ENCODE data around the gene PPP1R37. TPM values are rescaled to one million over a fixed set of nuclear protein-coding genes. Genes with fewer than 3 reads are reported as not detected.

The PPP1R37 gene
- total RNA-seq, 2 donors from 2014 or later, result 19.6 to 22.6 TPM

- Histone ChIP-seq H3K9me3 (no peaks in the 10 kb centered on the region), H3K27ac (no peak overlapping the region), H3K4me3 (no peak overlapping the region), H3K27me3 (replicated peaks; ENCODE audit: insufficient read depth) (no peaks in the 10 kb centered on the region), H3K36me3 (peaks cover 27% of the 10 kb centered on the region), H3K4me1 (ENCODE audit: control insufficient read depth in 1 of 2, low read depth in 2 of 2) (no peaks in the 10 kb centered on the region)
- ATAC-seq (ENCODE audit: insufficient number of reproducible peaks, low FRiP score, low read depth) (no peak), DNase-seq (ENCODE audit: low spot score) (no peak)
- no peak for TF ChIP-seq CTCF (IDR thresholded peaks at IDR 0.05)
Measured at GRCh38 chr19:45145270-45146189, 52.6 kb downstream of the PPP1R37 start.

GRCh38 chr19:45146251-45146650 lies 53.3 kb downstream of the PPP1R37 start:
- H3K27ac ChIP-seq, result no peak overlapping the region
- peaks cover 19% of the 10 kb centered on the region for H3K36me3 ChIP-seq

GRCh38 chr19:45146741-45147205 lies 53.8 kb downstream of the PPP1R37 start:
- H3K4me3 ChIP-seq, result no peak overlapping the region
- no peak for TF ChIP-seq CTCF (IDR thresholded peaks at IDR 0.05)
- H3K9me3 ChIP-seq, result no peaks in the 10 kb centered on the region
- H3K4me1 ChIP-seq (ENCODE audit: control insufficient read depth in 1 of 2, low read depth in 2 of 2), result peaks cover 0 to 3% of the 10 kb centered on the region in 2 donors
- no peak for DNase-seq (ENCODE audit: low spot score)
- H3K36me3 ChIP-seq, result peaks cover 16% of the 10 kb centered on the region
- H3K27ac ChIP-seq, result no peak overlapping the region
- no peaks in the 10 kb centered on the region for H3K27me3 ChIP-seq (replicated peaks; ENCODE audit: insufficient read depth)
- no peak for ATAC-seq (ENCODE audit: insufficient number of reproducible peaks, low FRiP score, low read depth)

More at GRCh38 chr19:45146251-45146650, 53.3 kb downstream of the PPP1R37 start:
- no peaks in the 10 kb centered on the region for H3K4me1 ChIP-seq (ENCODE audit: control insufficient read depth in 1 of 2, low read depth in 2 of 2)
- H3K27me3 ChIP-seq (replicated peaks; ENCODE audit: insufficient read depth), result no peaks in the 10 kb centered on the region
- H3K4me3 ChIP-seq, result no peak overlapping the region
- TF ChIP-seq CTCF (IDR thresholded peaks at IDR 0.05), result no peak
- ATAC-seq (ENCODE audit: insufficient number of reproducible peaks, low FRiP score, low read depth) (no peak), DNase-seq (ENCODE audit: low spot score) (no peak)
- H3K9me3 ChIP-seq, result no peaks in the 10 kb centered on the region

GRCh38 chr19:45147835-45148676 lies 55.1 kb downstream of the PPP1R37 start:
- no peak for ATAC-seq (ENCODE audit: insufficient number of reproducible peaks, low FRiP score, low read depth)
- no peak overlapping the region for H3K27ac ChIP-seq
- no peaks in the 10 kb centered on the region for H3K9me3 ChIP-seq
- peaks cover 0 to 16% of the 10 kb centered on the region in 2 donors for H3K4me1 ChIP-seq (ENCODE audit: control insufficient read depth in 1 of 2, low read depth in 2 of 2)
- no peak for DNase-seq (ENCODE audit: low spot score)
- TF ChIP-seq CTCF (IDR thresholded peaks at IDR 0.05), result no peak
- H3K36me3 ChIP-seq, result peaks cover 10% of the 10 kb centered on the region
- no peaks in the 10 kb centered on the region for H3K27me3 ChIP-seq (replicated peaks; ENCODE audit: insufficient read depth)
- H3K4me3 ChIP-seq, result no peak overlapping the region

- H3K4me1 ChIP-seq (ENCODE audit: control insufficient read depth in 1 of 2, low read depth in 2 of 2), result peaks cover 7 to 25% of the 10 kb centered on the region in 2 donors
- no peaks in the 10 kb centered on the region for H3K9me3 ChIP-seq
- DNase-seq (ENCODE audit: low spot score) (no peak), ATAC-seq (ENCODE audit: insufficient number of reproducible peaks, low FRiP score, low read depth) (no peak)
- no peaks in the 10 kb centered on the region for H3K27me3 ChIP-seq (replicated peaks; ENCODE audit: insufficient read depth)
- H3K4me3 ChIP-seq, result no peak overlapping the region
- no peak overlapping the region for H3K27ac ChIP-seq
- H3K36me3 ChIP-seq, result peaks cover 5% of the 10 kb centered on the region
- no peak for TF ChIP-seq CTCF (IDR thresholded peaks at IDR 0.05)
Measured at GRCh38 chr19:45149129-45149528, 56.1 kb downstream of the PPP1R37 start.
